Activated naive CD4-positive, alpha-beta T cell treated with anti-CD3 and anti-CD28 coated beads, Interleukin-2, amount 50 U/mL, for 72 hours (primary cell): Measurements from ENCODE around the gene MED17. TPM values are rescaled to one million over a fixed set of nuclear protein-coding genes. Genes with fewer than 3 reads are reported as not detected.
"Not testable (repeated sequence)": the region's sequence is repeated elsewhere in the genome, so short reads cannot be mapped to it uniquely, and the experiment has no call there.

Experiments used
- ATAC-seq, 2 donors: fragments of 150-1000 bp; cut with Tn5 transposase; 2 replicates each; pipeline ENCODE4 v1.10.0; 2021; ENCODE audit warnings: mild to moderate bottlenecking in 2 of 2, moderate library complexity in 2 of 2
- DNase-seq, 2 donors: peaks; one replicate each; pipeline ENCODE4 v3.0.0; 2021 to 2022; ENCODE audit warnings: low spot score in 2 of 2
- H3K27ac Mint-ChIP-seq, 2 donors: one replicate each; pipeline ENCODE4 v1.8.0; 2022; ENCODE audit warnings: mild to moderate bottlenecking in 2 of 2, mixed read lengths in 2 of 2
- H3K36me3 Mint-ChIP-seq, 2 donors: one replicate each; pipeline ENCODE4 v1.8.0; 2022; ENCODE audit warnings: mixed read lengths in 2 of 2
- H3K9me3 Mint-ChIP-seq, 2 donors: one replicate each; pipeline ENCODE4 v1.8.0; 2022; ENCODE audit warnings: mixed read lengths in 2 of 2
- total RNA-seq, 2 donors: library from RNA; stranded (reverse); gene quantifications; one replicate each; pipeline ENCODE4 v1.2.3, GENCODE V29; 2022

Gene MED17, protein sequence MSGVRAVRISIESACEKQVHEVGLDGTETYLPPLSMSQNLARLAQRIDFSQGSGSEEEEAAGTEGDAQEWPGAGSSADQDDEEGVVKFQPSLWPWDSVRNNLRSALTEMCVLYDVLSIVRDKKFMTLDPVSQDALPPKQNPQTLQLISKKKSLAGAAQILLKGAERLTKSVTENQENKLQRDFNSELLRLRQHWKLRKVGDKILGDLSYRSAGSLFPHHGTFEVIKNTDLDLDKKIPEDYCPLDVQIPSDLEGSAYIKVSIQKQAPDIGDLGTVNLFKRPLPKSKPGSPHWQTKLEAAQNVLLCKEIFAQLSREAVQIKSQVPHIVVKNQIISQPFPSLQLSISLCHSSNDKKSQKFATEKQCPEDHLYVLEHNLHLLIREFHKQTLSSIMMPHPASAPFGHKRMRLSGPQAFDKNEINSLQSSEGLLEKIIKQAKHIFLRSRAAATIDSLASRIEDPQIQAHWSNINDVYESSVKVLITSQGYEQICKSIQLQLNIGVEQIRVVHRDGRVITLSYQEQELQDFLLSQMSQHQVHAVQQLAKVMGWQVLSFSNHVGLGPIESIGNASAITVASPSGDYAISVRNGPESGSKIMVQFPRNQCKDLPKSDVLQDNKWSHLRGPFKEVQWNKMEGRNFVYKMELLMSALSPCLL
- 10 to 100 TPM; 37.3 to 38.4 TPM for total RNA-seq

GRCh38 chr11:93784145-93784934 lies at the start of gene MED17:
Gene MED17 (plus strand): TSS chr11:93784282. CDS start chr11:93784514, 232 bp downstream.
- DNase-seq (peak; percentile 83 to 88), ATAC-seq (peak; percentile 96)
- H3K36me3 Mint-ChIP-seq = peaks cover 21 to 42% of the 10 kb centered on the region in 2 donors
- peak within 1 kb of the TSS; percentile 96 to 98 for H3K27ac Mint-ChIP-seq
- H3K9me3 Mint-ChIP-seq = no peaks in the 10 kb centered on the region

- DNase-seq (no peak), ATAC-seq (no peak)
- Mint-ChIP-seq H3K27ac (peak overlapping the region in 1 of 2 donors; percentile 82), H3K36me3 (peaks cover 47 to 68% of the 10 kb centered on the region in 2 donors), H3K9me3 (no peaks in the 10 kb centered on the region)
Measured at GRCh38 chr11:93734427-93735222, 49.5 kb upstream of the MED17 start.

- Mint-ChIP-seq H3K36me3 (peaks cover 55 to 78% of the 10 kb centered on the region in 2 donors), H3K27ac (peak overlapping the region in 1 of 2 donors; percentile 82), H3K9me3 (no peaks in the 10 kb centered on the region)
- ATAC-seq (no peak), DNase-seq (no peak)
Measured at GRCh38 chr11:93735627-93736026, 48.5 kb upstream of the MED17 start.

DNA sequence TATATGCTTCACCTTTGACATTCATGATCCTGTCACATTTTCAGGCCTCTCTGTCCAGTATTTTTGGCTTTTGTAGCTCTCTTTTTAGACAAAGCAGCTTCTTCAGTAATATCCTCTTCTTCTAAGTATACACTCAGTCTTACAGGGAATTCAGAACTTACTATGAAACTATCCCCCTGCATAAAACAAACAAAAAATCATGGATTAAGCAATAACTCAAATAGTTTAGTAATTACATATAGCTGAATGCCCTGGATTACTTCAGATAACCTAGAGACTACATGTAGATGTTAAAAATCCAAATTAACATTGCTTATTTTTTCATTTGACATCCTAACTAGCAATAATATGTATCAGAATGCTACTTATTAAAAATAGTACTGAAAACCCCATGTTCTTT lies 48.0 kb upstream of the MED17 start:
- Mint-ChIP-seq H3K36me3 (peaks cover 60 to 83% of the 10 kb centered on the region in 2 donors), H3K27ac (peak overlapping the region in 1 of 2 donors; percentile 82), H3K9me3 (no peaks in the 10 kb centered on the region)
- DNase-seq = no peak
- no peak for ATAC-seq

DNA sequence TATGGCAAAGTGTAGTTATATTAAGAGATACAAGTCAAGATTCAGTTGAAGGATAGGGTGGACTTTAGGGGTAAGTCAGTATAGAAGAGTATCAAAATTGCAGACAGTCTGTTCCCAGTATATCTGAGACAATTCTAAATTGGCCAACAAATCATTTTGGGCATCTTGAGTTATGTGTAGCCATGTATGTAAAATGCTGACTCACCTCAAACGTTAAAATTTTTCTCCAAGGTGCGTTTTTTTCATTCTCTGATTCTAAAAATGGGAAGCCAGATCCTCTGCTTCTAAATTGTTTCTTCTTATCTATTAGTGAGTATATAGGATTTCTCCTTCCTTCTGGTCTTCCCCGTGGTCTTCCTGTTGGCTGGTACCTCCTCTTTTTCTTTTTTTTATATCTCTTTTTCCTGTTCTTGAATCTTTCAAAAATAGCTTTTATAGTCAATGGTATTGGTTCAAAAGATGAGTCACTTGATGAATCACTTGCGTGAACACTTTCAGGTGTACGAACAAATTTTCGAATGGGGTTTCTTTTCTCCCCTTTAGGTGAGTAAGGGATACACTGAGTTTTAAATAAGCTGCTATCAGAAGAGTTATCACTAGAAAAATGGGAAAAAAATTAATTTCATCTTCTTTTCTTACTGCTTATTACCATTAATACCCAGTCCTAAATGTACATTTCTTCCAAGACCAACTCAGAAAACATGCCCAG lies 46.0 kb upstream of the MED17 start:
- Mint-ChIP-seq H3K36me3 (peaks cover 69 to 80% of the 10 kb centered on the region in 2 donors), H3K9me3 (no peaks in the 10 kb centered on the region), H3K27ac (peak overlapping the region; percentile 91 to 100)
- no peak for DNase-seq
- peak; percentile 31 to 37 for ATAC-seq

DNA sequence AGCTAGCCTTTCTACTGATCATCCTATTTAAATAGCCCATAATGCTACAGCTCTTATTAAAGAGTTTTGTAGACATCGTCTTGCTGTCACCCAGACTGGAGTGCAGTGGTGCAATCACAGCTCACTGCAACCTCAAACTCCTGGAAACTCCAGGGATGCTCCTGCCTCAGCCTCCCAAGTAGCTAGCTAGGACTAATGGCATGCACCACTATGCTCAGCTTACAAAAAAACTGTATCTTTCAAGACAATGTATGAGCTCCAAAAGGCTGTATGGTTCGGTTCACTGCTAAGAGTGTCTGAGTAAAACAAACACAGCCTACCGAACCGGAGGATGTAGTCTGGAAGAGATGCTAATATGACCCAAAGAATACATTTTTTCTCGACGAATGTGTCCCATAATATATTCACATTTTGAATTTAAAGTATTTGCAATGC lies 45.4 kb upstream of the MED17 start:
- Mint-ChIP-seq H3K36me3 (peaks cover 69 to 74% of the 10 kb centered on the region in 2 donors), H3K27ac (peak overlapping the region; percentile 91 to 100), H3K9me3 (no peaks in the 10 kb centered on the region)
- DNase-seq (no peak), ATAC-seq (no peak)

GRCh38 chr11:93740031-93740729 lies 43.9 kb upstream of the MED17 start:
- Mint-ChIP-seq H3K36me3 (peaks cover 60 to 62% of the 10 kb centered on the region in 2 donors), H3K27ac (peak overlapping the region; percentile 100), H3K9me3 (no peaks in the 10 kb centered on the region)
- ATAC-seq = peak; percentile 3 to 5
- DNase-seq = peak in 1 of 2 donors; percentile 22

DNA sequence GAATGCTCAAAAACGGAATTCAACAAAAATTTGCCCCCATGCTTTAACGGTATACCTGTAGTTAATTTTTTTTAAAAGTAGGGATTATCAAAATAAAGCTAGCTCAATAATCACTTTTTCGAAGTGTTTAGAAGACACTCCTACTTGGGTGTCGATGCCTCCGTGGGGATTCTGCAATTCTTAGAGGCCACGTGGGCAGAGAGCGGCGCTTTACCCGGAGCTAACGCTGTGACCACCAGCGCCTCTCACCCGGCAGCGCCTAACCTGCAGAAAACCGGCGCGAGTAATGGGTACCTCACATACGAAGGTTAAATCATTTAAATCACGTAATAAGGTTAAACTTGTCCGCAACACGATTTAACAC lies 43.4 kb upstream of the MED17 start:
- peak; percentile 36 to 52 for ATAC-seq
- H3K9me3 Mint-ChIP-seq = no peaks in the 10 kb centered on the region
- DNase-seq = peak in 1 of 2 donors; percentile 61
- H3K36me3 Mint-ChIP-seq = peaks cover 59 to 61% of the 10 kb centered on the region in 2 donors
- peak overlapping the region; percentile 100 for H3K27ac Mint-ChIP-seq

- Mint-ChIP-seq H3K27ac (peak within 1 kb of the TSS; percentile 100), H3K36me3 (peaks cover 54 to 55% of the 10 kb centered on the region in 2 donors)
- peak; percentile 86 to 87 for ATAC-seq
Measured at GRCh38 chr11:93741094-93741881, 42.8 kb upstream of the MED17 start, which contains the start of the genes C11orf54 and TAF1D. Gene C11orf54 (plus strand): TSS chr11:93741672. CDS start chr11:93747394, 5,722 bp downstream. Gene TAF1D (minus strand): TSS chr11:93741495. CDS start chr11:93739304, 2,191 bp downstream.

GRCh38 chr11:93741882-93742226 lies 42.2 kb upstream of the MED17 start:
- peak overlapping the region; percentile 100 for H3K27ac Mint-ChIP-seq
- ATAC-seq (peak; percentile 11 to 38), DNase-seq (no peak)
- H3K36me3 Mint-ChIP-seq = peaks cover 49 to 50% of the 10 kb centered on the region in 2 donors
- H3K9me3 Mint-ChIP-seq = no peaks in the 10 kb centered on the region

More at GRCh38 chr11:93741094-93741881, 42.8 kb upstream of the MED17 start, which contains the start of the genes C11orf54 and TAF1D:
- no peaks in the 10 kb centered on the region for H3K9me3 Mint-ChIP-seq
- peak; percentile 94 to 96 for DNase-seq

GRCh38 chr11:93743291-93743690 lies 40.8 kb upstream of the MED17 start:
- Mint-ChIP-seq H3K27ac (peak overlapping the region; percentile 88 to 100), H3K36me3 (peaks cover 35 to 36% of the 10 kb centered on the region in 2 donors), H3K9me3 (no peaks in the 10 kb centered on the region)
- no peak for ATAC-seq
- no peak for DNase-seq

DNA sequence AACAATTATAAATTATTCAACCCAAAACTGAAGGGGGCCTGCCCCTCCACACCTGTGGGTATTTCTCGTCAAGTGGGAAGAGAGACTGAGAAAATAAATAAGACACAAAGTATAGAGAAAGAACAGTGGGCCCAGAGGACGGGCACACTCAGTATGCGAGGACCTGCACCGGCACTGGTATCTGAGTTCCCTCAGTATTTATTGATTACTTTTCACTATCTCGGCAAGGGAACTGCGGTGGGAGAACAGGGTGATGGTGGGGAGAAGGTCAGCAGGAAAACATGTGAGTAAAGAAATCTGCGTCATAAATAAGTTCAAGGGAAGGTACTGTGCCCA lies 39.4 kb upstream of the MED17 start:
- no peak overlapping the region for H3K27ac Mint-ChIP-seq

DNA sequence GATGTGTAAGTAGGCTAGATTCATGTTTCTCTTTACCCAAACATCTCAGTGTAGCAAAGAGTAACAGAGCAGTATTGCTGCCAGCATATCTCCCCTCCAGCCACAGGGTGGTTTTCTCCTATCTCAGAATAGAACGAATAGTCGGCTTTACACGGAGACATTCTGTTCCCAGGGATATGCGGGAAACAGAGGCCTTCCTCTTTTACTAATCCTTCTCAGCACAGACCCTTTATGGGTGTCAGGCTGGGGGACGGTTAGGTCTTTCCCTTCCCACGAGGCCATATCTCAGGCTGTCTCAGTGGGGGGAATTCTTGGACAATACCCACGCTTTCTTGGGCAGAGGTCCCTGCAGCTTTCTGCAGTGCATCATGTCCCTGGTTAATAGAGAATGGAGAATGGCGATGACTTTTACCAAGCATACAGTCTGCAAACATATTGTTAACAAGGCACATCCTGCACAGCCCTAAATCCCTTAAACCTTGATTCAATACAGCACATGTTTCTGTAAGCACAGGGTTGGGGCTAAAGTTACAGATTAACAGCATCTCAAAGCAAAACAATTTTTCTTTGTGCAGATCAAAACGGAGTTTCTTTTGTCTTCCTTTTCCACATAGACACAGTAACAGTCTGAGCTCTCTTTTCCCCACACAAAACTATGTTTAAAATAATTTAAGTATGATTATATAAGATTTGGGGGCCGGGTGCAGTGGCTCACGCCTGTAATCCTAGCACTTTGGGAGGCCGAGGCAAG lies 38.9 kb upstream of the MED17 start:
- ATAC-seq = not testable (repeated sequence)

More for the DNA sequence above, 39.4 kb upstream of the MED17 start:
- no peaks in the 10 kb centered on the region for H3K9me3 Mint-ChIP-seq
- peaks cover 22% of the 10 kb centered on the region in 2 donors for H3K36me3 Mint-ChIP-seq
- DNase-seq (no peak), ATAC-seq (no peak)

More for the DNA sequence above, 38.9 kb upstream of the MED17 start:
- H3K27ac Mint-ChIP-seq, DNase-seq, H3K9me3 Mint-ChIP-seq: not testable (repeated sequence)
- H3K36me3 Mint-ChIP-seq = peaks cover 16 to 17% of the 10 kb centered on the region in 2 donors
